Measurements from ENCODE around the gene RBPJ. TPM values are rescaled to one million over a fixed set of nuclear protein-coding genes. Genes with fewer than 3 reads are reported as not detected.
"Not testable (repeated sequence)": the region's sequence is repeated elsewhere in the genome, so short reads cannot be mapped to it uniquely, and the experiment has no call there.

The RBPJ gene
- total RNA-seq, 2 donors from 2014 or later: 71.1 to 78.0 TPM

DNA sequence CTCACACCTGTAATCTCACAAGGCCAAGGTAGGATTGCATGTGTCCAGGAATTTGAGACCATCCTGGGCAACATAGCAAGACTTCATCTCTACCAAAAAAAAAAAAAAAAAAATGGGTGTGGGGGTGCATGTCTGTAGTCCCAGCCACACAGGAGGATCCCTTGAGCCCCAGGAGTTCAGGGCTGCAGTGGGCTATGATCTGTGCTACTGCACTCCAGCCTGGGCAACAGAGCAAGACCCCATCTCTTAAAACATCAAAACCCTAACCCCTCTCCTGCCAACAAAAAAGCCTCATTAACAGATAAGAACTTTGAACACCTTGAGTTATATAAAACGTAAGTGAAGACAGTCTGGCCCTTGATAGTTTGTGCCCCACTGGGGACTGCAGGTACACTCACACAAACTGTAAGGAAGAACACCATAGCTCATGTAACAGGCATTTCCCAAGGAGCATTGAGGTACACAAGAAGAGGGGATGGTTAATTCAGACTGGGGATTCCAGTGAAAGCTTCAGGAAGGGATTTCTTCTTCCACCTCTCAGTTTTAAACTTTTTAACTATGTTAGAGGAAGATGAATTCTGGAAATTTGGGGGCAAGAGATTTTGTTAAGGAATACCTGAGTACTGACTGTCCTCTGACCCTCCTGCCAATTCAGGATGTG lies 34.7 kb downstream of the RBPJ start:
- peaks cover 19% of the 10 kb centered on the region for H3K4me1 Mint-ChIP-seq
- Histone ChIP-seq H3K4me3 (ENCODE audit: low read length) (no peak overlapping the region), H3K9me3 (ENCODE audit: control insufficient read depth, low read length) (no peaks in the 10 kb centered on the region), H3K9ac (ENCODE audit: extremely low read depth, low read length, poor library complexity, severe bottlenecking) (no peak overlapping the region), H3K4me1 (ENCODE audit: control insufficient read depth, insufficient read depth, low read length) (no peaks in the 10 kb centered on the region), H3K36me3 (ENCODE audit: control insufficient read depth, insufficient read depth, low read length) (no peaks in the 10 kb centered on the region), H3K27ac (ENCODE audit: low read depth, low read length) (no peak overlapping the region), H3K27me3 (ENCODE audit: control insufficient read depth, insufficient read depth, low read length, poor library complexity, severe bottlenecking) (no peaks in the 10 kb centered on the region)
- H3K27ac Mint-ChIP-seq: no peak overlapping the region
- no peak for DNase-seq
- no peak overlapping the region for H3K4me3 Mint-ChIP-seq
- TF ChIP-seq, protein P1, sequence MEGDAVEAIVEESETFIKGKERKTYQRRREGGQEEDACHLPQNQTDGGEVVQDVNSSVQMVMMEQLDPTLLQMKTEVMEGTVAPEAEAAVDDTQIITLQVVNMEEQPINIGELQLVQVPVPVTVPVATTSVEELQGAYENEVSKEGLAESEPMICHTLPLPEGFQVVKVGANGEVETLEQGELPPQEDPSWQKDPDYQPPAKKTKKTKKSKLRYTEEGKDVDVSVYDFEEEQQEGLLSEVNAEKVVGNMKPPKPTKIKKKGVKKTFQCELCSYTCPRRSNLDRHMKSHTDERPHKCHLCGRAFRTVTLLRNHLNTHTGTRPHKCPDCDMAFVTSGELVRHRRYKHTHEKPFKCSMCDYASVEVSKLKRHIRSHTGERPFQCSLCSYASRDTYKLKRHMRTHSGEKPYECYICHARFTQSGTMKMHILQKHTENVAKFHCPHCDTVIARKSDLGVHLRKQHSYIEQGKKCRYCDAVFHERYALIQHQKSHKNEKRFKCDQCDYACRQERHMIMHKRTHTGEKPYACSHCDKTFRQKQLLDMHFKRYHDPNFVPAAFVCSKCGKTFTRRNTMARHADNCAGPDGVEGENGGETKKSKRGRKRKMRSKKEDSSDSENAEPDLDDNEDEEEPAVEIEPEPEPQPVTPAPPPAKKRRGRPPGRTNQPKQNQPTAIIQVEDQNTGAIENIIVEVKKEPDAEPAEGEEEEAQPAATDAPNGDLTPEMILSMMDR (conservative IDR thresholded peaks at IDR 0.05): no peak
- WGBS, 2 experiments (ENCODE audit: insufficient coverage in 1 of 2, insufficient read length in 1 of 2): 100% methylated on average over 1 of the region's 1 CpG
- no peaks in the 10 kb centered on the region for H3K36me3 Mint-ChIP-seq (ENCODE audit: low read depth)
- no peaks in the 10 kb centered on the region for H3K9me3 Mint-ChIP-seq
- H3K27me3 Mint-ChIP-seq (ENCODE audit: insufficient read depth): no peaks in the 10 kb centered on the region

DNA sequence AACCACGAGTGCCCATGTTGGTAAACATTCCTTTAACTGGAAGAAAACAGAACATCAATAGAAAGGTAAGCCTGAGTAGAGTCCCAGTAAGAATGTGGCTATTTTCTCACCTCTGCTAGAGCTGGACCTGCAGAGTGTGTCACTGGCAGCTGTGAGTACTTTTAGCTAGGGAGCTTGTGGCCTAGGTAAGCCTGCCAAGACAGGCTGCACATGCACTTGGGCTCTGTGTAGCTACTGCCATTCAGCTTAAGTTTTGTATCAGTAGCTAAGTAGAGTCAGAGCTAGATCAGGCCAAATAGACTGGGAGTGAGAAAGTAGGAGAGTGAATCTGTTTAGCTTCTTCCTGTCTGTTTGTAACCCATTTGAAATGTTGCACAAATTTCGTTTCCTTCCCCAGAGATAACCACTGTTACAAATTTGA lies 35.3 kb downstream of the RBPJ start:
- H3K4me3 Mint-ChIP-seq: no peak overlapping the region
- no peak for DNase-seq
- no peaks in the 10 kb centered on the region for H3K36me3 ChIP-seq (ENCODE audit: control insufficient read depth, insufficient read depth, low read length)
- WGBS, 2 experiments (ENCODE audit: insufficient coverage in 1 of 2, insufficient read length in 1 of 2): 80 to 100% methylated on average over 1 to 2 of the region's 2 CpGs
- no peaks in the 10 kb centered on the region for H3K27me3 Mint-ChIP-seq (ENCODE audit: insufficient read depth)
- no peaks in the 10 kb centered on the region for H3K36me3 Mint-ChIP-seq (ENCODE audit: low read depth)
- H3K4me1 ChIP-seq (ENCODE audit: control insufficient read depth, insufficient read depth, low read length): no peaks in the 10 kb centered on the region
- H3K9ac ChIP-seq (ENCODE audit: extremely low read depth, low read length, poor library complexity, severe bottlenecking): no peak overlapping the region
- peaks cover 22% of the 10 kb centered on the region for H3K4me1 Mint-ChIP-seq
- H3K27me3 ChIP-seq (ENCODE audit: control insufficient read depth, insufficient read depth, low read length, poor library complexity, severe bottlenecking): no peaks in the 10 kb centered on the region
- H3K9me3 ChIP-seq (ENCODE audit: control insufficient read depth, low read length): no peaks in the 10 kb centered on the region
- H3K4me3 ChIP-seq (ENCODE audit: low read length): no peak overlapping the region
- no peaks in the 10 kb centered on the region for H3K9me3 Mint-ChIP-seq
- TF ChIP-seq, protein P1 (conservative IDR thresholded peaks at IDR 0.05): no peak
- no peak overlapping the region for H3K27ac Mint-ChIP-seq
- no peak overlapping the region for H3K27ac ChIP-seq (ENCODE audit: low read depth, low read length)

DNA sequence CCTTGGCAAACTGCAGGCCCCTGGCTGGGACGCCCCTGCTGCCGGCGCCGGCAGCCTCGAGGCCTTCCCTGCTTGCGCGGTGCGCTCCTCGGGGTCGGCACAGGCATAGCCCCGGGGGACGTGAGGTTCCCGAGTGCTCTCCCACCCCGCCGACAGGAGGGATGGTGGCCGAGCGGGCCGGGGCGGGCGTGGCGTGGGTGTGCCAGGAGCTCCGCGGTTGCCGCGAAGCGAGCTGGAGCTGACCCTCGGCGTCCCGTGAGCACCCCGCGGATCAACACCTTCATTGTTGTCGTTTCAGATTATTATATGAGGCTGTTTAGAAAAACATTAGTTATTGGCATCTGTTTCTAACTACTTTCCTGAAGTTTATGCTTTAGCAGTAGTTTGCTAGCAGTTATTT lies 38.7 kb downstream of the RBPJ start:
- H3K4me1 ChIP-seq (ENCODE audit: control insufficient read depth, insufficient read depth, low read length); H3K4me3 ChIP-seq (ENCODE audit: low read length); H3K27me3 Mint-ChIP-seq (ENCODE audit: insufficient read depth); H3K9me3 ChIP-seq (ENCODE audit: control insufficient read depth, low read length); H3K27ac Mint-ChIP-seq; H3K9ac ChIP-seq (ENCODE audit: extremely low read depth, low read length, poor library complexity, severe bottlenecking); H3K36me3 Mint-ChIP-seq (ENCODE audit: low read depth); H3K27me3 ChIP-seq (ENCODE audit: control insufficient read depth, insufficient read depth, low read length, poor library complexity, severe bottlenecking); H3K27ac ChIP-seq (ENCODE audit: low read depth, low read length); H3K36me3 ChIP-seq (ENCODE audit: control insufficient read depth, insufficient read depth, low read length); H3K9me3 Mint-ChIP-seq: not testable (repeated sequence)
- peak overlapping the region; percentile 24 for H3K4me3 Mint-ChIP-seq
- DNase-seq: peak; percentile 53
- 87 to 95% methylated on average over 10 to 32 of the region's 32 CpGs for WGBS, 2 experiments (ENCODE audit: insufficient coverage in 1 of 2, insufficient read length in 1 of 2)
- H3K4me1 Mint-ChIP-seq: peaks cover 16% of the 10 kb centered on the region

DNA sequence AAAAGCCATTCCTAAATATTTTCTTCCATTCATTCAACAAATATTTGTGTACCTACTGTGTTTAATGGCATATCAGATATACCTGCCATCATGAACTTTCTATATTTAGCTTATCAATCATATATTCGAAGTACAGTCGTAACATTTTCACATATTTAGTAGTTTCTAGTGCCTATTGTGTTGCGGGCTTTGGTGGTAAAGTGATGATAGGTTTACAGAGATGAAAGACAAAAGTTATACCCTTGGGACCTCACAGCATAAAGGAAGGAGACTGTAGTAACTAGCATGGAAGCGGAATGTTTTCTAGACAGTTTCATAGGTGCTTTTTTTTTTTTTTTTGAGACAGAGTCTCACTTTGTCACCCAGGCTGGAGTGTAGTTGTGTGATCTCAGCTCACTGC lies 39.5 kb downstream of the RBPJ start:
- no peaks in the 10 kb centered on the region for H3K4me1 ChIP-seq (ENCODE audit: control insufficient read depth, insufficient read depth, low read length)
- no peak overlapping the region for H3K4me3 ChIP-seq (ENCODE audit: low read length)
- Mint-ChIP-seq H3K36me3 (ENCODE audit: low read depth) (no peaks in the 10 kb centered on the region), H3K9me3 (no peaks in the 10 kb centered on the region), H3K4me3 (no peak overlapping the region), H3K27ac (no peak overlapping the region), H3K27me3 (ENCODE audit: insufficient read depth) (no peaks in the 10 kb centered on the region), H3K4me1 (peaks cover 14% of the 10 kb centered on the region)
- no peaks in the 10 kb centered on the region for H3K36me3 ChIP-seq (ENCODE audit: control insufficient read depth, insufficient read depth, low read length)
- no peak overlapping the region for H3K27ac ChIP-seq (ENCODE audit: low read depth, low read length)
- H3K9ac ChIP-seq (ENCODE audit: extremely low read depth, low read length, poor library complexity, severe bottlenecking): no peak overlapping the region
- no peaks in the 10 kb centered on the region for H3K27me3 ChIP-seq (ENCODE audit: control insufficient read depth, insufficient read depth, low read length, poor library complexity, severe bottlenecking)
- WGBS, 2 experiments (ENCODE audit: insufficient coverage in 1 of 2, insufficient read length in 1 of 2): 98% methylated on average over 4 of the region's 4 CpGs; no CpG with 5 or more reads in 1 of the 2 experiments
- TF ChIP-seq, protein P1 (conservative IDR thresholded peaks at IDR 0.05): no peak
- no peak for DNase-seq
- no peaks in the 10 kb centered on the region for H3K9me3 ChIP-seq (ENCODE audit: control insufficient read depth, low read length)

Measured in endodermal cell (in vitro differentiated cells).